HG03097 (cell line): ENCODE results near the gene DNASE2.
"Not testable (repeated sequence)": the region's sequence is repeated elsewhere in the genome, so short reads cannot be mapped to it uniquely, and the experiment has no call there.

Source experiments
- ATAC-seq: cut with Tn5 transposase; IDR thresholded peaks from one replicate; pipeline ENCODE4 v1.9.1; 2021; ENCODE audit not compliant: unreplicated experiment, low FRiP score

DNASE2 gene, protein sequence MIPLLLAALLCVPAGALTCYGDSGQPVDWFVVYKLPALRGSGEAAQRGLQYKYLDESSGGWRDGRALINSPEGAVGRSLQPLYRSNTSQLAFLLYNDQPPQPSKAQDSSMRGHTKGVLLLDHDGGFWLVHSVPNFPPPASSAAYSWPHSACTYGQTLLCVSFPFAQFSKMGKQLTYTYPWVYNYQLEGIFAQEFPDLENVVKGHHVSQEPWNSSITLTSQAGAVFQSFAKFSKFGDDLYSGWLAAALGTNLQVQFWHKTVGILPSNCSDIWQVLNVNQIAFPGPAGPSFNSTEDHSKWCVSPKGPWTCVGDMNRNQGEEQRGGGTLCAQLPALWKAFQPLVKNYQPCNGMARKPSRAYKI

DNA sequence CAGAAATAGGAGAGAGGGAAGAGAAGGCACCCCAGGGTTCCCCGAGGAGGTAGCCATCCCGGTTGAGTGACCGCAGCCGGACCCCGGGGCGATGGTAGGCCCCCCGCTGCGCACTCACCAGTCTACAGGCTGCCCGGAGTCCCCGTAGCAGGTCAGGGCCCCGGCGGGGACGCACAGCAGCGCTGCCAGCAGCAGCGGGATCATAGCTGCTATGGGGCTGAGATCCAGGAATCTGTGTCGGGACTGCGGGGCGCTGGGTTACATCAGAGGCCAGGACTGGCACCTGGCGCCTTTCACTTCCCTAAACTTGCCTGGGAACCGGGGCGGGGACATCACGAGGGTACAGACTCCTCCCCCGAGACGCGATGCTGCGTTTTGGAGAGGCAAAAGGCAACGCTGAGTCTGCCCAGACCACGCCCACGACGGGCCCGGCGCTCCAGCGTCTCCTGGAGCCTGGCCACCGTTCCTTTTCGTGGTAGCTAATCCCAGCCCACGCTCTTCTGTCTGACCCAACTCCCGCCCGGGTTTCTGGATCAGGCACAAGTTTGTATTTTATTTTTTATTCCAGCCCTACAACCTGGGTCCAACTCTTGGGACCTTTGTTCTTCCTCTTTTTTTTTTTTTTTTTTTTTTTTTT is at the start of gene DNASE2:
DNASE2 (minus strand) TSS at position 278 of the 637 bp plus-strand sequence; CDS start at position 204, 74 bp downstream.
- ATAC-seq: peak; percentile 75

DNA sequence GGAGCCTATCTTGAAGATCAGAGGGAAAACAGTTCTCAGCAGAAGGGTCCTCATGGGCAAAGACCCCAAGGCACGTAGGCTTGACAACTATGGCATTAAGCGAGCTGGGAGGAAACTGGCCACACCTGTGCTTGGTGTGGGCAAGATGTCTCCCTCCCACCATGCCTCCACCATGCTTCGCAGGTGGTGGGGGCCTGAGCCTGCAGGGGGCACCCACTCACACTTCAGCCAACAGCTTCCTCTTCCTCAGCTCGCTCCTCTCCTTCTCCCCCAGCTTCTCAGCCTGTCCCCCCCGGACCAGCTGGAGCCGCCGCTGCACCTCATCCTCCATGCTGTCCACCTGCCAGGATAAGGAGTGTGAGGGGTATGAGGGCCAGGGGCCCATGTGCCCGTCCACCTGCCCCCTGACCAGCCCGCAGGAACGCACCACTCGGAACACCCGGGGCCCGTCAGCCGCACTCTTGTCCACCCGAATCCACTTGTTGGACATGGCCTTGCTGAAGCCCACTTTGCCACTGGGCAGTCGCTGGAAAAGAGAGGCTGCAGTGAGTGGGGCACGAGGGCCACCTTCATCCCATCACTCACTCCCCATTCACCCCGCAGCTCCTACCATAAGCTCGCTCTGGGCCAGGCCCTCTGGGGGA is 48.9 kb upstream of the DNASE2 start:
- no peak for ATAC-seq

DNA sequence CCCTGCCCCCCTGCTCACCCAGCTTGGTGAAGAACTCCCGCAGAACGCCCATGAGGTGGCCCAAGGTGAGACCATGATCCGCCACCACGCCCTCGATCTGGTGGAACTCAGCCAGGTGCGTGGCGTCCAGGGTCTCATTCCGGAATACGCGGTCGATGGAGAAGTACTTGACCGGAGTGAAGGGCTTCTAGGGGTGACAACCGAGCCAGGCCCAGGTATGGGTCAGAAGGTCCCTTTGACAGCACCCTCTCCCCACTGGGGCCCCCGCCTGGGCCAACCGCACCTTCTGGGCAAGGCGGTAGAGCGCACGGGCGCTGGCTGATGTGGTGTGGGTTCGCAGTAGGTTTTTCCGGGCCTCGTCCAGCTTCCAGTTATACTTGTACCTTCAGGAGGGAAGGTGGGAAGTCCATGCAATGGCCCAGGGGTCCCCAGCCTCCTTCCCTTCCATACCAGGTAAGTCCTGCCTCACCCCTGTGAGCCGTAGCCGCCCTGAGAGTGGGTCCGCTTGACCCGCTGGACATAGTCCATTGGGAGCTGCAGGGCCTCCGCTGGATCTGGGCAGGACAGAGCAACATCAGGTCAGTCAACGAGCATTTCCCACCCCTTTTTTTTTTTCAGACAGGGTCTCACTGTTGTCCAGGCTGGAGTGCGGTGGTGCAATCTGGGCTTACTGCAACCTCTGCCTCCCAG is 43.5 kb upstream of the DNASE2 start:
- ATAC-seq: no peak

DNA sequence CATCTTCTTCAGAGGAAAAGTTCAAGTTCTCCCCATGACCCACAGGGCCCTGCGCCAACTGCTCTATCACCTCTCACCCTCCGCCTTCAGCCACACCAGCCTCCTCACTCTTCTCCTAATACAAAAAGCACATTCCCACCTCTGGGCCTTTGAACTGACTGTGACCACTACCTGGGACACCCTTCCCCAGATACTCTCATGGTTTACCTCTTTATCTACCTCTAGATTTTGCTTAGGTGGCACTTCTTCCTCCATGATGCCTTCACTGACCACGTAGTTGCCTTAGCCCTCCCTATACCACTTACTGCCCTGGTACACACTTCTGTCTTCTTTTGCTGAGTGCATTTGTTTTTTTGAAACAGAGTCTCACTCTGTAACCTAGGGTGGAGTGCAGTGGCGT is 41.7 kb upstream of the DNASE2 start:
- no peak for ATAC-seq

DNA sequence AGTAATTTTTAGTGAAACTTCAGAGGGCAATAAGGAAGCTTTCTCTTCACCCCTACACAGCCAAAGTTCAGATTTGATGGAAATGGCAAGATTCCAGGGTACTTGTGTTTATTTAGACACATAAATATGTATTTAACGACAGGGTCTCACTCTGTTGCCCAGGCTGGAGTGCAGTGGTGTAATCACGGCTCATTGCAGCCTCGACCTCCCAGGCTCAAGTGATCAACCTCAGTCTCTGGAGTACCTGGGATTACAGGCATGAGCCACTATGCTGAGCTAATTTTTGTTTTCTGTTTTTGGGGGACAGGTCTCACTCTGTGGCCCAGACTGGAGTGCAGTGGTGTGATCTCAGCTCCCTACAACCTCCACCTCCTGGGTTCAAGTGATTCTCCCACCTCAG is 39.8 kb upstream of the DNASE2 start:
- ATAC-seq: no peak

DNA sequence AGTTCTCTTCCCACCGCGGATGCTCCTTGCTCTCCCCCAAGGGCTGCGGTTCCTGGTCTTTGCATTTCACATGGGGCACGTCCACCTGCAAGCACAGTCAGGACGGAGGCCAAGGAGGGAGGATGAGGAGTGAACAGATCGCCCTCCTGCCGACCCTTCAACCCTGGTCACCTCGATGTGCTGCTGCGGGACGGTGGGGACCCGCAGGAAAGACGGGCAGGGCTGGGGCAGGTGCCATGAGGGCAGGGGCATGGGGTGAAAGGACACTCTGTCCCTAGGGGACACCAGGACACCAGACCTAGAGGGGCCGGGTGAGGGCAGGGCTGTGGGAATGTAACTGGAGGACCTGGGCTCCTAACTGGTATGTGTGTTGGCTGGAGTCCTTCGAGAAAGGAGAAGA is 37.0 kb upstream of the DNASE2 start:
- ATAC-seq: no peak

DNA sequence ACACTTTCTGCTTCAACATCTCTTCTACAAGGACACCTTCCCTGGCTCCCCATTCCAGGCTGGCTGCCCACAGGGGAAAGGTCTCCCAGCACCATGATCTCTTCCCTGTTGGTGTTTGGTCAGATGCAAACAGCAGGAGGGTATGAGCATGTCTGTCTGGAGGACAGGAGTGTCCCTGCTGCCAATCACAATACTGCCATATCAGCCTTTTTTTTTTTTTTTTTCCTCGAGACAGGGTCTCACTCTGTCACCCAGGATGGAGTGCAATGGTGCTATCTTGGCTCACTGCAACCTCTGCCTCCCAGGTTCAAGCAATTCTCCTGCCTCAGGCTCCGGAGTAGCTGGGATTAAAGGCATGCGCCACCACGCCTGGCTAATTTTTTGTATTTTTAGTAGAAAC is 34.6 kb upstream of the DNASE2 start:
- not testable (repeated sequence) for ATAC-seq

DNA sequence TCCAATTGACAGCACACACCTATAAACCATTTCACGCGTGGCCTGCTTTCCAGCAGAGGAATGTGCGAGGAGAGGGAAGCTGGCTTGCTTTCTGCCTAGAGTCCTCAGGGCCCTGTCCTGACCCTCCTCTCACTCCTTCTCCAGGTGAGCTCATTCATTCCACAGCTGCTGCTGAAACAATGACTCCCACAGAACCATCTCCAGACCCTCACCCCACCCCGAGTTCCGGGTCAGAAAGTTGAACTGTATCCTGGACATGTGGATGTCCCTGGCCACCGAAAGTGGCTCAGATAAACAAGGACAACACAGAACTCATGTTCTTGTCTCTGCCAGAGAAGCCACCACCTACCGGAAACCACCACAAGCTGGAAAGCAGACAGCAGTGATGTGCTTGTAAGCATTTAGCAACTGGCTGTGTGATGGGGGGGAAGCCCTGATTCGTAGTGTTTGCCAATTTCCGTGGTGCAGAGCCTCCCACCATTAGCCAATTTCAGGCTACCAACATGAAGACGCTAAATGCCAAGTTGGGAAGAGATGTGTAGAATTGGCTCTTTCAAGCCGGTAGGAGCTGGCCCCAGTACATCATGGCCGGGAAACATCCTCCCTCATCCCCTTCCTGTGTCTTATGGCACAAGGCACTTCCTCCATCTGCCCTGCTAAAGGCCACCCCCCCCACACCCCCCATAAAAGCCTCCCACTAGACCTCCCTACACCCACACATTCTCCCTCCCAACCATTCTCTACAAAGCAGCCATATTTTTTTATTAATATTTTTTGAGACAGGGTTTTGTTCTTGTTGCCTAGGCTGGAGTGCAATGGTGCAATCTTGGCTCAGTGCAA is 32.8 kb upstream of the DNASE2 start:
- no peak for ATAC-seq

DNA sequence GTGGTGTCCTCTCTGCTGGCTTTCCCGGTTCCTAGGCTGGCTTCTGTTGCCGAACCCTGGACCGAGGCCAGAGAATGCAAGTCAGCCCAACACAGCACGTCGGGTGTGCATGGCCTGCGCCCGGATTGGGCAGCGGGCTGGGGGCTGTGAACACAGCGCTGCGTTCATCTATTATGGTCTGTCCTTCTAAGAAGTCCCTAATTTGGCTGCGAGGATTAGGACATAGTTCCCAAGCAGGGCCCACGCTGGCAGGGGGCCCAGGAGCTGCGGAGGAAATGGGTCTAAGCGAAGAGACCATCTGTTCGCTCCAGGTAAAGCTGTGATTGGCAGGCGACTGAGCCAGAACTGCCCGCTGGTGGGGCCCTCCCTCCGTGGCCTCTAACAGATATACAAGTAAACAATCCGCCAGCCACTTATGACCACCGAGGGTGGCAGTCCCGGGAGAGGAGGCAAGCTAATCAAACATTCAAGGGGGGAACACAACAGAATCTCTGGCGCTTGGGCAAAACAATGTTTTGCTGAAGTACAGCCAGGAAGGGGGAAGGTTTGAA is 31.8 kb upstream of the DNASE2 start:
- no peak for ATAC-seq

DNA sequence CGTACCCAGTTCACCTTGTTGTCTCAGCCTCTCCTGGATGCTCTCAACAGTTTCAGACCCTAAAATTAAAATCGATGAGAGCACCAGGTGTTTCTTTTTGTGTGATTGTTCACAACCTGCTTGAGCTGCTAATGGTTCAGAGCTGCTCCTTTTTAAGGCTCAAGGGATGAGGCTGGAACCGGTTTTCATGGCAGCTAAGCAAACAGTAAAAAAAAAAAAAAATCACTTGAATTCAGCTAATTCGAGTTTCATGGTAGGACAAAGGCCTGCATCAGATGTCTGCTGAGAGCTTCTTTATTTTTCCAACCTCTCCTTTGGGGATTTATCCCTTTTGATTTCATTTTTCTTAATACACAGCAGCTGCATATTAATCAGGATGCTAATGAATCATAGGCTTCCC is 31.3 kb upstream of the DNASE2 start:
- no peak for ATAC-seq

DNA sequence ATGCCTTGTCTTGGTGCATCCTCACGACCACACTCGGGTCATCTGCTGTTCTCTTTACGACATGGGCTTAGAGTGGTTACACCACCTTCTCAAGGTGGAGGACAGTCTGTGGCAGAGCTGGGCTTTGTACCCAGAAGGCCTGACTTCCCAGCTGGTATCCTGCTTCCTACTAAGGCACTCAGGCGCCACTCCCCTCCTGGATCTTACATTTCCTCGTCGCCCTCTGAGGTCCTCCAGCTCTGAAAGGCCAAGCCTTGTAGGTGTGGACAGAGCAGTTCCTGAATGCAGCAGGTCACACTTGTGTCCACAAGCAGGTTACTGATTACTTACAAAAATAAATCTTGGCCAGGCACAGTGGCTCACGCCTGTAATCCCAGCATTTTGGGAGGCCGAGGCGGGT is 25.9 kb upstream of the DNASE2 start:
- ATAC-seq: no peak

DNA sequence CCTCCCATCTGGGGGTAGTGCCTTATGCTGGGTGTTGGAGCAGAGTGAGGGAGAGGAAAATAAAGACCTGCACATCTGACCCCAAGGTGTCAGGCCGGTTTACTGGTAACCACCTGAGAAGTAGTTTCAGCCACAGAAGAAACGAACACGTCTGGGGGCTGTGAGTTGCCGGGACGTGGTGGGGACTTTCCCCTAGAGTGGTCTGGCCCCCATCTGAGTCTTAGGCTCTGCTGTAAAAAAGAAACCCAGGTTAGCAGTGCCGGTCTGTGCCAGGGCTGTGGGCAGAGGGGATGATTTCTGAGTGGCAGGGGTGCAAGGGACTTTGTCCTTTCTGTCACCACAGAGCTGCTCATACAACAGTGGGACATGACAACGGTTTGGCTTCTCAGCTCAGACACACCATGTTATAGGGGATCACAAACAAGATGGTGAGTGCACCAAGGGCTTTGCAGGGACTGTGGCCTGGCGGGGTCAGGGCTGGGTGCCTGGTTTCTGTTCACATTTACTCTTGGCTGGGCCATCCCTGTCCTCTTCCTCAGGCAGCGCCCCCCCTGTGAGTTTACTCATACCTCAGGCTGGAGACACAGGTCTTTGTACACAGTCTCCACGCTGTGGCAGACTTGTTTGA is 18.8 kb upstream of the DNASE2 start:
- peak; percentile 65 for ATAC-seq

DNA sequence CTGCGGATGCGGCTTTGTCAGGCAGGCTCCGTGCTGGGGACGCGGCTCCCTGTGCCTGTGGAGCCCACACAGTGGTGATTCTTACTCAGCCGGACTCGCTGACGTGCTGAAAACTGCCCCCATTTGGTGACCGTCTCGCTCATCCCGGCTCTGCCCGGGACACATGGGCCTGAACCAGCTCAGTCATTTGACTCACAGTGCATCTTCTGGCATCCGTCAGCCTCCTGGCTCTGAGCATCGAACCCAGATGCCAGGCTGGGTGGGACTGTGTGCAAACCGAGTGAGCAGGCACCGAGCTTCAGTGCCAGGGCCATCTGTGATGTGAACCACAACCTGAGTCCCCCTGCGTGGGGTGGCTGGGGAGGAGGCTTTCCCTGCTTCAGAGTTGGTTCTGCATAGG is 15.2 kb upstream of the DNASE2 start:
- no peak for ATAC-seq

DNA sequence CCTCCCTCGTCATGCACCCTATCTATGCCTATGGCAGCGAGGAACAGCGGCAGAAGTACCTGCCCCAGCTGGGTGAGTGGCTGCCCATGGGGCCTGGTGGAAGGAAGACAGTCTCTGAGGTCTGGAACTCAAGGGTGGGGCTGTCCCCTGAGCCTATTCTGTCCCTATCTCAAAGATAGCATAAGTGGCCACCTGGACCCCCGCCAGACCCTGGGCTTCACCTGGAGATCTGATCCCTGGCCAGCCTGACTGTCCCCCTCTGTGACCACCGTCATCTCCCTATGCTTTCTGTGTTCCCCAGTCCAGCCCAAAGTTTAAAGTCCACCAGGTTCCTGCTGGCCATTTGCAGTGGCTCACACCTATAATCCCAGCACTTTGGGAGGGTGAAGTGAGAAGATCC is 12.3 kb upstream of the DNASE2 start:
- no peak for ATAC-seq

DNA sequence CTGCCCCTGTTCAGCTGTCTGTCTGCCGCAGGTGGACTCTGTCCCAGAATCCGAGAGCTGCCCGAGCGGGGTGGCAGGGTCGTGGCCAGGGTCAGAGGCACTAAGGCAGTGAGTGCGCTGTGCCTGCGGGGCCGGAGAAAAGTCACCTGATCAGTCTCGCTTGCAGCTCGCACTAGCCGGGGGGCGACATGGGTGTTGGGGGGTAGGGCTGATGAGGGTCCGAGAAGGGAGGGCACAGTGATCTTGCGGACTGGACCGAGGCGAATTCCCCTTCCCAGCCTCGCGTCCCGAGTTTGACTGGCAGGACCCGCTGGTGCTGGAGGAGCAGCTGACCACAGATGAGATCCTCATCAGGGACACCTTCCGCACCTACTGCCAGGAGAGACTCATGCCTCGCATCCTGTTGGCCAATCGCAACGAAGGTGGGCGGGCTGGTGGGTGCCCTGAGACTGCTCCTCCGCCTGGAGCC is 10.3 kb upstream of the DNASE2 start:
- ATAC-seq: no peak

DNA sequence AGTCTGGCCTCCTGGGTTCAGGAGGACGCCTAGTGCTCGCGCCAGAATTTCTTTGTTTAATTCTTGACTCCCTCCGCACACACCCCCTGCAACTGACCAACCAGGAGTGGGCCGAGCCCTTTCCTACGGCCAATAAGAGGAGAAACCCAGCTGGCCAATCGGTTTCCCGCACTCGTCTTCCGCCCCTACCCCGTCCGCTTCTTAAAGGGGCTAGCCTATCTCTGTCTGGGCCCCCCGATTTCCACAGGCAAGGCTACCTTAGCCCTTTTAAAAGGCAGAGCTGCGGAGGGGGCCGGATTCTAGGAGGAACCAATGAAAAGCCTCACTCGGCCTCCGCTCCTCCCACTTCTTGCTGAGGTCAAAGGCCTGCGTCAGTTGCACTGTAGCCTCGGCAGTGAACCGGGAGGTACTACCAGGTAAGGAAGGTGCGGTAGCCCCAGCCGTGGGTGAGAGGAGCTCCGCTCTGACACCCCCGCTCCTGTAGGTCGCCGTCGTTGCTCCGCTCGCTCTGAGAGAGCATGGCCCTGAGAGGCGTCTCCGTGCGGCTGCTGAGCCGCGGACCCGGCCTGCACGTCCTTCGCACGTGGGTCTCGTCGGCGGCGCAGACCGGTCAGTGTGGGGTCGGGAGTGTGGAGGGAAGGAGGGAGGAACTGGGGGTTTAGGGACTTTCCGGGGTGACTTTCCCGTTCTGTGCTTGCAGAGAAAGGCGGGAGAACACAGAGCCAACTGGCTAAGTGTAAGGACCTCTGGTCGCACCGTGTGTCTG is 9.7 kb upstream of the DNASE2 start, which contains the start of gene GCDH:
GCDH (plus strand) TSS at position 374 of the 766 bp plus-strand sequence; CDS start at position 519, 145 bp downstream.
- peak; percentile 83 for ATAC-seq

DNA sequence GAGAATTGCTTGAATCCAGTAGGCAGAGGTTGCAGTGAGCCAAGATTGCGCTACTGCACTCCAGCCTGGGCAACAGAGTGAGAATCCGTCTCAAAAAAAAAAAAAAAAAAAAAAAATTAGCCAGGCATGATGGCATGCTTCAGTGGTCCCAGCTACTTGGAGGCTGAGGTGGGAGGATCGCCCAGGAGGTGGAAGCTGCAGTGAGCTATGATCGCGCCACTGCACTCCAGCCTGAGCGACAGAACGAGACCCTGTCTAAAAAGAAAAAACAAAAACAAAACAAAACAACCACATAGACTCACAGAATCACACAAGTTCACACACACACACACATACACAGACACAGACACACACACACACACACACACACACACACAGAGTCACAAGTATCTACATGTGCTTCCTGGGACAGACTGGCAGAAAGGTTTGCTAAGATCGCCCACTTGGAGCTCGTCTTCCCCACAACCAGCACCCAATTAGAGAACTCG is 9.1 kb upstream of the DNASE2 start:
- not testable (repeated sequence) for ATAC-seq

DNA sequence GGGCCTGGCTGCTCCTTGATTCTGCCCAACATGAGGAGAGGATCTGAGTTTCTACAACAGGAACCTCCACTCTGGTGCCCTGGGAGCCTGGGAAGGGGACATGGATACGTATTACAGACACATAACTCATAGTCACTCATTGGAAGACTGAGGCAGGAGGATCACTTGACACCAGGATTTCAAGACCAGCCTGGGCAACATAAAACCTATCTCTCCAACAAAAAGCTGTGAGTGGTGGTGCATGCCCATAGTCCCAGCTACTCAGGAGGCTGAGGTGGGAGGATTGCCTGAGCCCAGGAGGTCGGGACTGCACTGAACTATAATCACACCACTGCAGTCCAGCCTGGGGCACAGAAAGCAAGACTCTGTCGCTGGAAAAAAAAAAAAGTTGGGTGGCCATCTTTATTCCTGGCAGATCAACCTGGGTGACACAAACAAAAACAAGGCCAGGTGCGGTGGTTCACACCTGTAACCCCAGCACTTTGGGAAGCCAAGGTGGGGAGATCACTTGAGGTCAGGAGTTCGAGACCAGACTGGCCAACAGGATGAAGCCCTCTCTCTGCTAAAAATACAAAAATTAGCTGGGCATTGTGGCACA is 6.9 kb upstream of the DNASE2 start:
- no peak for ATAC-seq
